ENCODE data around the gene GPR137B. TPM values are rescaled to one million over a fixed set of nuclear protein-coding genes. Genes with fewer than 3 reads are reported as not detected.
A peak's percentile ranks its signal among the peaks of the same experiment; 100 is the strongest.

GPR137B gene
- total and polyA plus RNA-seq, 2 of the 13 experiments (the other 11 are each of a cell fraction or from before 2014, with no cell fraction given) = 0.31 to 0.41 TPM

DNA sequence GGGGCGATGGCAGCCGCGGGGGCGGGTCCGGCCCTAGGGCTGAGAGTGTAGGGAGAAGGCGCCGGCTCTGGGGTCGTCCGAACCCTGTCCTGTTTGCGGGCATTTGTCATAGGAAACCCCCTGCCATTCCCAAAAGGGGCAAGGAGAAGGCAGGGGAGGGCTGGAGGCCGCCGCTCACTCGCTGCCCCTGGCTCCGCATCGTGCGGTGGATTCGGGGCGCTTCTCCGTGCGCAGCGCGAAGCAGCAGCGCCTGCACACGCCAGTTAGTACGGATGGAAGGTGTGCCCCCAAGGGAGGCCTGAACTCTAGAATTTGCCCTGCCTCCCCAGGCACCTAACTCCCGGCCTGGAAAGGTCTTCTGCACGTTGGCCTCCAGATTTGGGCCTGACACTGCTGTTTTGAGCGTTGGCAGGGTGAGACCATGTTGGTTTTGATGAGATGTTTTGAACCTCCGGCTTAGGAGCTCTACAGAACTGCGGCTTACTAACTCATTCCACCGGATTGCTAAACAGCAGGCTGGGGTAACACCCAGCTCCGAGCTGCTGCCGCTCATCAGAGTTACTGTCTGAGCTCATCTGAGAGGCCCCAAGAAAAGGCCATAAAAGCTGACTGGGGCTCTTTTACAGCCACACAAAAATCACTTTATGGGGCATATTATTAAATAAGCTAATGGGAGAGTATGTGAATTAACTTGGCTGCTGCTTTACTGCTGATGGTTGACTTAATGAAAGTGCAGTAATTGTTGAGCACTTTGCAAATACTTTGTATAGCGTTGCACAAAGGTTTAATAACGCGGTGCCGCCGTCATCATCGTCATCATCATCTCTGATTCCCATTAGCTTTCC is 987 bp downstream of the GPR137B start (continued):
- no peak for TF ChIP-seq BCLAF1 (IDR thresholded peaks at IDR 0.05)
- TF ChIP-seq ZFYVE20 (CRISPR knock-in tag; IDR thresholded peaks at IDR 0.05; ENCODE audit: borderline replicate concordance, low read depth) = no peak
- no peak for TF ChIP-seq NCOA1 (CRISPR knock-in tag; IDR thresholded peaks at IDR 0.05)
- no peak for TF ChIP-seq REST (IDR thresholded peaks at IDR 0.05; ENCODE audit: borderline replicate concordance in 1 of 2, low read depth in 1 of 2, low read length in 2 of 2)
- TF ChIP-seq ZNF280D (CRISPR knock-in tag; IDR thresholded peaks at IDR 0.05) = no peak
- TF ChIP-seq BRCA1 (CRISPR knock-in tag; IDR thresholded peaks at IDR 0.05) = no peak
- TF ChIP-seq RERE (CRISPR knock-in tag; IDR thresholded peaks at IDR 0.05; ENCODE audit: low read depth) = no peak
- no peak for TF ChIP-seq KLF16 (CRISPR knock-in tag; IDR thresholded peaks at IDR 0.05)
- no peak for TF ChIP-seq SAFB2 (CRISPR knock-in tag; IDR thresholded peaks at IDR 0.05; ENCODE audit: borderline replicate concordance, low read depth)
- no peak for TF ChIP-seq GTF3A (CRISPR knock-in tag; conservative IDR thresholded peaks at IDR 0.05)
- TF ChIP-seq EZH2 (conservative IDR thresholded peaks at IDR 0.05; ENCODE audit: low read depth, low read length) = peak; percentile 89; the same call in 1 of the 2 replicates
- TF ChIP-seq JARID2 (CRISPR knock-in tag; IDR thresholded peaks at IDR 0.05; ENCODE audit: insufficient replicate concordance) = no peak

Measured in HepG2 (cell line).